Keratinocyte (primary cell): Measurements from ENCODE around the gene BCAS3.

Experiments used
- CTCF ChIP-seq, 3 experiments: IDR thresholded peaks in 1 of 3; conservative IDR thresholded peaks in 1 of 3; optimal IDR thresholded peaks in 1 of 3; 2 replicates in 2 of 3; 3 replicates in 1 of 3; pipeline versions ENCODE3 to v1.5.1; 2011; ENCODE audit warnings: low read length in 3 of 3, mild to moderate bottlenecking in 3 of 3, moderate library complexity in 2 of 3, control low read depth in 1 of 3, inconsistent platforms in 1 of 3; ENCODE audit not compliant: insufficient read depth in 2 of 3; ENCODE audit errors: extremely low read depth in 1 of 3
- EZH2 ChIP-seq: IDR thresholded peaks from one replicate; pipeline ENCODE4 v1.6.1; 2012; ENCODE audit warnings: inconsistent platforms, mild to moderate bottlenecking, low read length, moderate library complexity

GRCh38 chr17:60730273-60730672, 52.6 kb downstream of the BCAS3 start:
- TF ChIP-seq EZH2: no peak
- no peak for TF ChIP-seq CTCF (optimal IDR thresholded peaks at IDR 0.05 in 1 of 3, IDR thresholded peaks at IDR 0.05 in 1 of 3, conservative IDR thresholded peaks at IDR 0.05 in 1 of 3; ENCODE audit: extremely low read depth in 1 of 3, insufficient read depth in 2 of 3, low read length in 3 of 3)
